SH-SY5Y (cell line): ENCODE measurements around the gene INSR.

ENCODE experiments used
- GATA2 ChIP-seq: IDR thresholded peaks from 2 replicates; pipeline ENCODE4 v1.6.1; 2011; ENCODE audit warnings: mild to moderate bottlenecking, low read depth, low read length
- GATA3 ChIP-seq: IDR thresholded peaks from 2 replicates; pipeline ENCODE4 v1.6.1; 2011; ENCODE audit warnings: low read depth, mild to moderate bottlenecking, low read length, moderate library complexity

GRCh38 chr19:7263066-7263465, 31.1 kb downstream of the INSR start:
- TF ChIP-seq GATA2 = no peak
- TF ChIP-seq GATA3 = no peak
